ENCODE measurements around the gene LRRC39.

The LRRC39 gene

GRCh38 chr1:100122177-100122576 lies 55.9 kb downstream of the LRRC39 start:
- TF ChIP-seq CTCF (conservative IDR thresholded peaks at IDR 0.05; ENCODE audit: control insufficient read depth, insufficient read depth, low read depth, low read length) = no peak
- no peak overlapping the region for H3K4me3 ChIP-seq (ENCODE audit: control insufficient read depth, low read depth, low read length)
- DNase-seq (ENCODE audit: low read depth) = no peak

- no peak overlapping the region for H3K4me3 ChIP-seq (ENCODE audit: control insufficient read depth, low read depth, low read length)
- TF ChIP-seq CTCF (conservative IDR thresholded peaks at IDR 0.05; ENCODE audit: control insufficient read depth, insufficient read depth, low read depth, low read length) = no peak
- DNase-seq (ENCODE audit: low read depth) = no peak
Observed at GRCh38 chr1:100115524-100115923, 62.5 kb downstream of the LRRC39 start.

GRCh38 chr1:100109554-100110066 lies 68.4 kb downstream of the LRRC39 start:
- no peak for TF ChIP-seq CTCF (conservative IDR thresholded peaks at IDR 0.05; ENCODE audit: control insufficient read depth, insufficient read depth, low read depth, low read length)
- no peak overlapping the region for H3K4me3 ChIP-seq (ENCODE audit: control insufficient read depth, low read depth, low read length)
- DNase-seq (ENCODE audit: low read depth) = no peak

GRCh38 chr1:100107696-100108095 lies 70.4 kb downstream of the LRRC39 start:
- DNase-seq (ENCODE audit: low read depth) = no peak
- H3K4me3 ChIP-seq (ENCODE audit: control insufficient read depth, low read depth, low read length) = no peak overlapping the region
- TF ChIP-seq CTCF (conservative IDR thresholded peaks at IDR 0.05; ENCODE audit: control insufficient read depth, insufficient read depth, low read depth, low read length) = no peak

- DNase-seq (ENCODE audit: low read depth) = no peak
- no peak for TF ChIP-seq CTCF (conservative IDR thresholded peaks at IDR 0.05; ENCODE audit: control insufficient read depth, insufficient read depth, low read depth, low read length)
- H3K4me3 ChIP-seq (ENCODE audit: control insufficient read depth, low read depth, low read length) = no peak overlapping the region
Observed at GRCh38 chr1:100101564-100101963, 76.5 kb downstream of the LRRC39 start.

GRCh38 chr1:100100202-100100601 lies 77.9 kb downstream of the LRRC39 start:
- DNase-seq (ENCODE audit: low read depth) = no peak
- no peak for TF ChIP-seq CTCF (conservative IDR thresholded peaks at IDR 0.05; ENCODE audit: control insufficient read depth, insufficient read depth, low read depth, low read length)
- no peak overlapping the region for H3K4me3 ChIP-seq (ENCODE audit: control insufficient read depth, low read depth, low read length)

Measured in fibroblast of mammary gland (primary cell).